GM21360 (cell line): ENCODE data around the gene ARGFX.
"Not testable (repeated sequence)": the region's sequence is repeated elsewhere in the genome, so short reads cannot be mapped to it uniquely, and the experiment has no call there.

Experiments
- ATAC-seq: cut with Tn5 transposase; IDR thresholded peaks from one replicate; pipeline ENCODE4 v1.9.1; 2021; ENCODE audit warnings: mild to moderate bottlenecking, moderate library complexity; ENCODE audit not compliant: unreplicated experiment

Gene ARGFX

GRCh38 chr3:121598564-121598963, 30.8 kb downstream of the ARGFX start:
- ATAC-seq: no peak

GRCh38 chr3:121599900-121600299, 32.2 kb downstream of the ARGFX start:
- not testable (repeated sequence) for ATAC-seq

- ATAC-seq: no peak
Observed at GRCh38 chr3:121601212-121601812, 33.6 kb downstream of the ARGFX start.

GRCh38 chr3:121604759-121605158, 37.0 kb downstream of the ARGFX start:
- no peak for ATAC-seq

- ATAC-seq: no peak
Observed at GRCh38 chr3:121606106-121606505, 38.4 kb downstream of the ARGFX start.
